ENCODE results near the gene C2CD3.

DNA sequence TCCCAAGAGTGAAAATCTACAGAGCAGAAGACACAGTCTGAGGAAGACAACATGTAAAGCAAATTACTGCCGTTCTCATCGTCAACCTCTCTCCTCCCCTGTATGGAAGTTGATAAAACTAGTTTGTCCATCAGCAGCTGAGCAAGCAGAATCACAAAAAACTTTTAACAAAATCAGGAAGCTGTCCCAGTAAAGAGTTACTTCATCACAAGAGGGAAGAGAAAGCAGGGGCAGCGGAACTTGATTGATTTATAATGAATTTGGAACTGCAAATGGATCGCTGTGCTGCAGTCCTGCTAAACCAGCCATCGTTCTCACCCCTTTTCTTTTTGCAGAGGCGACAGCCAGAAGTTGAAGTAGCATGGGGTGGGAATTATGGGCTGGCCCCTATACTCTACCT is 148.3 kb downstream of the C2CD3 start:
- TF ChIP-seq, protein P1, sequence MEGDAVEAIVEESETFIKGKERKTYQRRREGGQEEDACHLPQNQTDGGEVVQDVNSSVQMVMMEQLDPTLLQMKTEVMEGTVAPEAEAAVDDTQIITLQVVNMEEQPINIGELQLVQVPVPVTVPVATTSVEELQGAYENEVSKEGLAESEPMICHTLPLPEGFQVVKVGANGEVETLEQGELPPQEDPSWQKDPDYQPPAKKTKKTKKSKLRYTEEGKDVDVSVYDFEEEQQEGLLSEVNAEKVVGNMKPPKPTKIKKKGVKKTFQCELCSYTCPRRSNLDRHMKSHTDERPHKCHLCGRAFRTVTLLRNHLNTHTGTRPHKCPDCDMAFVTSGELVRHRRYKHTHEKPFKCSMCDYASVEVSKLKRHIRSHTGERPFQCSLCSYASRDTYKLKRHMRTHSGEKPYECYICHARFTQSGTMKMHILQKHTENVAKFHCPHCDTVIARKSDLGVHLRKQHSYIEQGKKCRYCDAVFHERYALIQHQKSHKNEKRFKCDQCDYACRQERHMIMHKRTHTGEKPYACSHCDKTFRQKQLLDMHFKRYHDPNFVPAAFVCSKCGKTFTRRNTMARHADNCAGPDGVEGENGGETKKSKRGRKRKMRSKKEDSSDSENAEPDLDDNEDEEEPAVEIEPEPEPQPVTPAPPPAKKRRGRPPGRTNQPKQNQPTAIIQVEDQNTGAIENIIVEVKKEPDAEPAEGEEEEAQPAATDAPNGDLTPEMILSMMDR (IDR thresholded peaks at IDR 0.05; ENCODE audit: insufficient read depth, low read length): no peak
- no peak for TF ChIP-seq POLR2AphosphoS5 (IDR thresholded peaks at IDR 0.05; ENCODE audit: low read depth)
- TF ChIP-seq GABPA (IDR thresholded peaks at IDR 0.05; ENCODE audit: low read depth): no peak
- TF ChIP-seq, protein P2, sequence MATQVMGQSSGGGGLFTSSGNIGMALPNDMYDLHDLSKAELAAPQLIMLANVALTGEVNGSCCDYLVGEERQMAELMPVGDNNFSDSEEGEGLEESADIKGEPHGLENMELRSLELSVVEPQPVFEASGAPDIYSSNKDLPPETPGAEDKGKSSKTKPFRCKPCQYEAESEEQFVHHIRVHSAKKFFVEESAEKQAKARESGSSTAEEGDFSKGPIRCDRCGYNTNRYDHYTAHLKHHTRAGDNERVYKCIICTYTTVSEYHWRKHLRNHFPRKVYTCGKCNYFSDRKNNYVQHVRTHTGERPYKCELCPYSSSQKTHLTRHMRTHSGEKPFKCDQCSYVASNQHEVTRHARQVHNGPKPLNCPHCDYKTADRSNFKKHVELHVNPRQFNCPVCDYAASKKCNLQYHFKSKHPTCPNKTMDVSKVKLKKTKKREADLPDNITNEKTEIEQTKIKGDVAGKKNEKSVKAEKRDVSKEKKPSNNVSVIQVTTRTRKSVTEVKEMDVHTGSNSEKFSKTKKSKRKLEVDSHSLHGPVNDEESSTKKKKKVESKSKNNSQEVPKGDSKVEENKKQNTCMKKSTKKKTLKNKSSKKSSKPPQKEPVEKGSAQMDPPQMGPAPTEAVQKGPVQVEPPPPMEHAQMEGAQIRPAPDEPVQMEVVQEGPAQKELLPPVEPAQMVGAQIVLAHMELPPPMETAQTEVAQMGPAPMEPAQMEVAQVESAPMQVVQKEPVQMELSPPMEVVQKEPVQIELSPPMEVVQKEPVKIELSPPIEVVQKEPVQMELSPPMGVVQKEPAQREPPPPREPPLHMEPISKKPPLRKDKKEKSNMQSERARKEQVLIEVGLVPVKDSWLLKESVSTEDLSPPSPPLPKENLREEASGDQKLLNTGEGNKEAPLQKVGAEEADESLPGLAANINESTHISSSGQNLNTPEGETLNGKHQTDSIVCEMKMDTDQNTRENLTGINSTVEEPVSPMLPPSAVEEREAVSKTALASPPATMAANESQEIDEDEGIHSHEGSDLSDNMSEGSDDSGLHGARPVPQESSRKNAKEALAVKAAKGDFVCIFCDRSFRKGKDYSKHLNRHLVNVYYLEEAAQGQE (IDR thresholded peaks at IDR 0.05; ENCODE audit: insufficient replicate concordance, low read depth): no peak

Data from HL-60 (cell line).